Adrenal gland (tissue), 12 donors: Measurements from ENCODE around the gene COX4I2. TPM values are rescaled to one million over a fixed set of nuclear protein-coding genes. Genes with fewer than 3 reads are reported as not detected.
"Not testable (repeated sequence)": the region's sequence is repeated elsewhere in the genome, so short reads cannot be mapped to it uniquely, and the experiment has no call there.

Experiments used
- DNase-seq, 7 donors: peaks; one replicate each; pipeline ENCODE4 v3.0.0-alpha.2; 2019 to 2020
- H3K27ac ChIP-seq, 5 donors: fragments of 200-600 bp; sonication (generic) in 4 of 5; 1 replicate in 3 of 5; 2 replicates in 2 of 5; pipeline versions ENCODE4 v1.5.1 to v1.8.0; 2016 to 2020; ENCODE audit warnings: mild to moderate bottlenecking in 1 of 5
- H3K27me3 ChIP-seq: fragments of 200-600 bp; 2 replicates; pipeline ENCODE4 v1.8.0; 2021
- H3K36me3 ChIP-seq, 2 donors: fragments of 200-600 bp; replicated peaks in 1 of 2; 1 replicate in 1 of 2; 2 replicates in 1 of 2; pipeline versions ENCODE4 v1.5.1 to v1.8.0; 2018 to 2022
- H3K4me1 ChIP-seq, 2 donors: fragments of 200-600 bp; replicated peaks in 1 of 2; 1 replicate in 1 of 2; 2 replicates in 1 of 2; pipeline versions ENCODE4 v1.5.1 to v1.8.0; 2018 to 2021
- H3K4me3 ChIP-seq, 4 donors: fragments of 200-600 bp; sonication (generic) in 3 of 4; one replicate each; pipeline ENCODE4 v1.5.1; 2016 to 2018
- H3K9me3 ChIP-seq, 3 donors: fragments of 200-600 bp; sonication (generic) in 1 of 3; replicated peaks in 1 of 3; 1 replicate in 2 of 3; 2 replicates in 1 of 3; pipeline versions ENCODE4 v1.5.1 to v1.8.0; 2016 to 2021
- POLR2A ChIP-seq, 2 donors: fragments of 450-650 bp; IDR thresholded peaks; one replicate each; pipeline ENCODE4 v1.6.1; 2017; ENCODE audit warnings: antibody characterized with exemption in 2 of 2, mild to moderate bottlenecking in 2 of 2, moderate library complexity in 1 of 2
- WGBS, 4 donors: extraction: QIAGEN DNeasy Blood & Tissue Kit in 2 of 4; methylation state at CpG; one replicate each; pipeline versions ENCODE4 v1.1.5 to v1.1.7; 2013 to 2017; 5-methylcytosine and 5-hydroxymethylcytosine counted together
- intact Hi-C, 2 donors: fragments of 100-400 bp; cut with DNase I; formaldehyde crosslinking; loops; one replicate each; pipeline versions ENCODE4 v1.14.1 to v1.15.0; 2022 to 2023
- polyA plus RNA-seq, 3 donors: library from polyadenylated mRNA; stranded (reverse); fragments of 200-250 nt in 2 of 3; fragments of 350-450 nt in 1 of 3; fragmentation: Illumina TruSeq in 1 of 3; extraction: RNeasy Lipid Tissue Mini Kit (QIAGEN cat#74804) in 1 of 3; gene quantifications; one replicate each; pipeline ENCODE4 v1.2.3, GENCODE V29; 2013 to 2014
- total RNA-seq, 9 donors: library from RNA; depleted of rRNA in 4 of 9; stranded (reverse); fragments of >200 nt in 4 of 9; fragments of 120-200 nt in 1 of 9; fragmentation: NEBNext Ultra II Directional in 1 of 9; extraction: Animal tissue kit (Norgen Biotek cat#: 25700) in 1 of 9; gene quantifications; one replicate each; pipeline versions ENCODE4 v1.1.0 to v1.2.4, GENCODE V29; 2013 to 2023
- TF ChIP-seq, protein P1 (sequence below), 6 experiments: fragments of 450-650 bp in 4 of 6; fragments of 200-600 bp in 2 of 6; sonication (generic) in 1 of 6; IDR thresholded peaks; 1 replicate in 5 of 6; 2 replicates in 1 of 6; pipeline versions ENCODE4 v1.5.1 to v1.8.0; 2016 to 2021; ENCODE audit warnings: antibody characterized with exemption in 6 of 6, mild to moderate bottlenecking in 2 of 6, moderate library complexity in 1 of 6
- donor health status: healthy with polysubstance abuse.
- donor health status: Bipolar disorder and iron deficiency.
- donor health status: DM: yes; HTN: yes; CAD: no.
- donor health status: DM: no; HTN: no; CAD: no.
- donor health status: DM: no; HTN: no; CAD: no.
- donor health status: DM: yes; HTN: yes; CAD: no.

COX4I2 gene
- total and polyA plus RNA-seq, 12 donors = 0.26 to 12.9 (median 2.2) TPM; not detected in 8

DNA sequence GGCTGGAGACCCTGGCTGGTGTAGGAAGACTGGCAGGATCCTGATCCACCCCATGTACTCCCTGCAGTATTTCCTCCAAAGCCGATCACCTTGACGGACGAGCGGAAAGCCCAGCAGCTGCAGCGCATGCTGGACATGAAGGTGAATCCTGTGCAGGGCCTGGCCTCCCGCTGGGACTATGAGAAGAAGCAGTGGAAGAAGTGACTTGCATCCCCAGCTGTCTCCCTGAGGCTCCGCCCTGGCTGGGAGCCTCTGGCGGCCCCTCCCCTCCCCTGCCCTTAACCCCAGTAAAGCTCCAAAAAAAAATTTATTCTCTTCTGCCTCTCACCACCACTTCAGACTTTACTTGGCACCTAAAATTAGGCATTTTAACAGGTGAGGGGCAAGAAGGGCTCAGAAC lies 7.0 kb downstream of the COX4I2 start:
- WGBS, 4 donors = 74 to 87% (median 78%) methylated on average over 3 to 8 of the region's 8 CpGs
- intact Hi-C loops = no loop called here
- no peak for TF ChIP-seq POLR2A (IDR thresholded peaks at IDR 0.05)

DNA sequence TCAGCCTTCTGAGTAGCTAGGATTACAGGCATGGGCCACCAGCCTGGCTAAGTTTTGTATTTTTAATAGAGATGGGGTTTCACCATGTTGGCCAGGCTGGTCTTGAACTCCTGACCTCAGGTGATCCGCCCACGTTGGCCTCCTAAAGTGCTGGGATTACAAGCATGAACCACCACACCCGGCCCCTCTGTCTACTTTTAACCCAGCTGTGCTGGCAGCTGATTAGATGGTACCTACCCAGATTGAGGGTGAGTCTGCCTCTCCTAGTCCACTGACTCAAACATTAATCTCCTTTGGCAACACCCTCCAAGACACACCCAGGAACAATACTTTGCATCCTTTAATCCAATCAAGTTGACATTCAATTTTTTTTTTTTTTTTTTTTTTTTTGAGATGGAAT lies 10.4 kb downstream of the COX4I2 start:
- H3K4me1 ChIP-seq, intact Hi-C loops: not testable (repeated sequence)
- 76 to 91% (median 82%) methylated on average over 3 of the region's 3 CpGs for WGBS, 4 donors

More for the DNA sequence above, 7.0 kb downstream of the COX4I2 start:
- no peaks in the 10 kb centered on the region for H3K36me3 ChIP-seq
- no peak overlapping the region for H3K27ac ChIP-seq
- H3K9me3 ChIP-seq = no peaks in the 10 kb centered on the region
- H3K4me1 ChIP-seq = no peaks in the 10 kb centered on the region
- H3K4me3 ChIP-seq = no peak overlapping the region
- no peak for DNase-seq
- H3K27me3 ChIP-seq = no peaks in the 10 kb centered on the region

DNA sequence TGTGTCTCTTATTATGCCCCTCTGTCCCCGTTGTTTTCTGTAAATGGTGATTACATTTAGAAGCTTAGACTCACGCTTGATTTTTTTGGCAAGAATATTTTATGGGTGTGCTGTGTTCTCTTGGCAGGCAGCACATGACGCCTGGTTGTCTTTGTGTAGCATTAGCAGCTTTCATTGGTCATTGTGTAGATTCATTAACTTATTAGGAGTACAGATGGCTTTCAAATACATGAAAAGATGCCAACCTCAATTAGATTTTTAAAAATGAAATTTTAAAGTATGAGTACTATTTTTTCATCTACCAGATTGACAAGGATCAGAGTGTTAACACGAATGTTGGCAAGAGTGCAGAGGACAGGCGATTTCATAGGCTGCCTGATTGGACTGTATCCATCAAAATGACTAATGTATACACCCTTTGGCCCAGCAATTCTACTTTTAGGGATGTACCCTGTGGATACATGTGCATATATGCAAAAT lies 15.2 kb downstream of the COX4I2 start:
- no peaks in the 10 kb centered on the region for H3K4me1 ChIP-seq
- WGBS, 4 donors = 29 to 37% (median 35%) methylated on average over 5 of the region's 5 CpGs
- H3K27ac ChIP-seq = no peak overlapping the region
- H3K4me3 ChIP-seq = no peak overlapping the region
- DNase-seq = no peak
- TF ChIP-seq, protein P1, sequence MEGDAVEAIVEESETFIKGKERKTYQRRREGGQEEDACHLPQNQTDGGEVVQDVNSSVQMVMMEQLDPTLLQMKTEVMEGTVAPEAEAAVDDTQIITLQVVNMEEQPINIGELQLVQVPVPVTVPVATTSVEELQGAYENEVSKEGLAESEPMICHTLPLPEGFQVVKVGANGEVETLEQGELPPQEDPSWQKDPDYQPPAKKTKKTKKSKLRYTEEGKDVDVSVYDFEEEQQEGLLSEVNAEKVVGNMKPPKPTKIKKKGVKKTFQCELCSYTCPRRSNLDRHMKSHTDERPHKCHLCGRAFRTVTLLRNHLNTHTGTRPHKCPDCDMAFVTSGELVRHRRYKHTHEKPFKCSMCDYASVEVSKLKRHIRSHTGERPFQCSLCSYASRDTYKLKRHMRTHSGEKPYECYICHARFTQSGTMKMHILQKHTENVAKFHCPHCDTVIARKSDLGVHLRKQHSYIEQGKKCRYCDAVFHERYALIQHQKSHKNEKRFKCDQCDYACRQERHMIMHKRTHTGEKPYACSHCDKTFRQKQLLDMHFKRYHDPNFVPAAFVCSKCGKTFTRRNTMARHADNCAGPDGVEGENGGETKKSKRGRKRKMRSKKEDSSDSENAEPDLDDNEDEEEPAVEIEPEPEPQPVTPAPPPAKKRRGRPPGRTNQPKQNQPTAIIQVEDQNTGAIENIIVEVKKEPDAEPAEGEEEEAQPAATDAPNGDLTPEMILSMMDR (IDR thresholded peaks at IDR 0.05) = no peak
- no peak for TF ChIP-seq POLR2A (IDR thresholded peaks at IDR 0.05)
- H3K27me3 ChIP-seq = no peaks in the 10 kb centered on the region
- no peaks in the 10 kb centered on the region for H3K9me3 ChIP-seq
- no peaks in the 10 kb centered on the region for H3K36me3 ChIP-seq
- intact Hi-C loops = no loop called here

More for the DNA sequence above, 10.4 kb downstream of the COX4I2 start:
- not testable (repeated sequence) for DNase-seq, H3K27ac ChIP-seq, H3K9me3 ChIP-seq, H3K36me3 ChIP-seq, H3K27me3 ChIP-seq, H3K4me3 ChIP-seq

DNA sequence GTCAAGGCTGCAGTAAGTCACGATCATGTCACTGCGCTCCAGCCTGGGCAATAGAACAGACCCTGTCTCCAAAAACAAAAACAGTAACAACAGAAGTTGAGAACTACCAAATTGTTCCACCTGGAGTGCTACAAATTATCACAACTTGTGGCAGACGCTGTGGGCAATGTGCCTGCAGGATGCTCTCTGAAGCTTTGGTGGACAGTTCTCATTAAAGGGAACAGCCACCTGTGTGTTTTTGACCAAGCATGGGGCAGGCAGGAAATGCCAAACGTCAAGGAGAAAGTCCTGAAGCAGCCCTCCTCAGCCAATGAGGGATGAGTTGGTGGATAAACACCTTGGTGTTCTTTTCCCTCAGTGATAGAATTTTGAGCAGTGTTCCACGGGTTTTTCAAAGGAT lies 15.8 kb downstream of the COX4I2 start:
- H3K4me3 ChIP-seq = no peak overlapping the region
- H3K27ac ChIP-seq = no peak overlapping the region
- no peak for TF ChIP-seq POLR2A (IDR thresholded peaks at IDR 0.05)
- TF ChIP-seq, protein P1 (IDR thresholded peaks at IDR 0.05) = no peak
- H3K9me3 ChIP-seq = no peaks in the 10 kb centered on the region
- no peaks in the 10 kb centered on the region for H3K4me1 ChIP-seq
- no peaks in the 10 kb centered on the region for H3K27me3 ChIP-seq
- DNase-seq = no peak
- WGBS, 4 donors = 49 to 55% (median 54%) methylated on average over 5 of the region's 5 CpGs
- intact Hi-C loops = no loop called here
- no peaks in the 10 kb centered on the region for H3K36me3 ChIP-seq

DNA sequence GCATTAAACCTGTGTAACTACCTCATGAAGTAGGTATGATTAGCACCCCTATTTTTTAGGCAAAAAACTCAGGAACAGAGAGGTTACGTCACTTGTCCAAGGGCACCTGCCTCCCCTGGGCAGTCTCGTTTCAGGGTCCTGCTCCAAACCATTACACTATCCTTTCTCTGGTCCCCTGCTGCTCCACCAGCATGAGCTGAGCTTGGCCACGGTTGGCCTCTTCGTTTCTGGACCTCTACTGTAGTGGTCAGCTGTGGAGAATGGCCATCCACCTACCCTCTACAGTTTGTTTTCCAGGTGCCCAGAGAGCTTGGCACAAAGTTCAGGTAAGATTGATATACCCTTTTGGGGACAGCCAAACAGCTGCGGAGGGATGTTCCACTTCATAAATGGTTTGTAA lies 16.8 kb downstream of the COX4I2 start:
- no peaks in the 10 kb centered on the region for H3K27me3 ChIP-seq
- H3K9me3 ChIP-seq = no peaks in the 10 kb centered on the region
- intact Hi-C loops = no loop called here
- H3K27ac ChIP-seq = no peak overlapping the region
- H3K36me3 ChIP-seq = no peaks in the 10 kb centered on the region
- H3K4me1 ChIP-seq = no peaks in the 10 kb centered on the region
- TF ChIP-seq, protein P1 (IDR thresholded peaks at IDR 0.05) = no peak
- WGBS, 4 donors = 53 to 67% (median 56%) methylated on average over 5 of the region's 5 CpGs
- H3K4me3 ChIP-seq = no peak overlapping the region
- no peak for DNase-seq
